Esophagus muscularis mucosa (tissue), 4 donors: ENCODE results near the gene STON2. TPM values are rescaled to one million over a fixed set of nuclear protein-coding genes. Genes with fewer than 3 reads are reported as not detected.

Source experiments
- DNase-seq: peaks from one replicate; pipeline ENCODE4 v3.0.0-alpha.2; 2017; ENCODE audit errors: extremely low spot score
- H3K27ac ChIP-seq, 4 donors: fragments of 200-600 bp; sonication (generic); replicated peaks in 1 of 4; 1 replicate in 3 of 4; 2 replicates in 1 of 4; pipeline ENCODE4 v1.5.1; 2016 to 2019; ENCODE audit warnings: mild to moderate bottlenecking in 1 of 4
- H3K27me3 ChIP-seq, 4 donors: fragments of 200-600 bp; sonication (generic); one replicate each; pipeline versions ENCODE4 v1.5.1 to v1.6.0; 2016 to 2019
- H3K36me3 ChIP-seq, 4 donors: fragments of 200-600 bp; sonication (generic); one replicate each; pipeline ENCODE4 v1.5.1; 2016 to 2019
- H3K4me1 ChIP-seq, 4 donors: fragments of 200-600 bp; sonication (generic); one replicate each; pipeline ENCODE4 v1.5.1; 2016 to 2019
- H3K4me3 ChIP-seq, 4 donors: fragments of 200-600 bp; sonication (generic); 1 replicate in 2 of 4; 2 replicates in 2 of 4; pipeline ENCODE4 v1.5.1; 2016 to 2019; ENCODE audit warnings: mild to moderate bottlenecking in 4 of 4, moderate library complexity in 1 of 4
- H3K9me3 ChIP-seq, 4 donors: fragments of 200-600 bp; sonication (generic); 1 replicate in 3 of 4; 2 replicates in 1 of 4; pipeline ENCODE4 v1.5.1; 2016 to 2019
- EP300 ChIP-seq: sonication (generic); formaldehyde crosslinking; IDR thresholded peaks from one replicate; pipeline ENCODE4 v1.6.1; 2017; ENCODE audit warnings: antibody characterized with exemption
- POLR2A ChIP-seq: fragments of 450-650 bp; IDR thresholded peaks from one replicate; pipeline ENCODE4 v1.6.1; 2017; ENCODE audit warnings: antibody characterized with exemption, moderate library complexity, mild to moderate bottlenecking, low read depth
- POLR2AphosphoS5 ChIP-seq, 2 donors: sonication (generic); formaldehyde crosslinking; IDR thresholded peaks; one replicate each; pipeline ENCODE4 v1.6.1; 2017; ENCODE audit warnings: antibody characterized with exemption in 2 of 2
- WGBS: methylation state at CpG from one replicate; pipeline ENCODE4 v1.1.5; 2018; 5-methylcytosine and 5-hydroxymethylcytosine counted together
- intact Hi-C: fragments of 100-400 bp; cut with DNase I; formaldehyde crosslinking; loops from one replicate; pipeline ENCODE4 v1.15.1; 2023
- total RNA-seq, 4 donors: library from RNA; depleted of rRNA; stranded (reverse); fragments of >200 nt; gene quantifications; one replicate each; pipeline versions ENCODE4 v1.1.0 to v1.2.1, GENCODE V29; 2016
- TF ChIP-seq, protein P1 (sequence below), 3 experiments: fragments of 200-600 bp in 2 of 3; fragments of 450-650 bp in 1 of 3; sonication (generic) in 2 of 3; IDR thresholded peaks; one replicate each; pipeline ENCODE4 v1.5.1; 2017 to 2019; ENCODE audit warnings: antibody characterized with exemption in 3 of 3, mild to moderate bottlenecking in 2 of 3, moderate library complexity in 1 of 3

STON2 gene
- total RNA-seq, 4 donors from 2014 or later: 7.6 to 9.6 (median 8.8) TPM

DNA sequence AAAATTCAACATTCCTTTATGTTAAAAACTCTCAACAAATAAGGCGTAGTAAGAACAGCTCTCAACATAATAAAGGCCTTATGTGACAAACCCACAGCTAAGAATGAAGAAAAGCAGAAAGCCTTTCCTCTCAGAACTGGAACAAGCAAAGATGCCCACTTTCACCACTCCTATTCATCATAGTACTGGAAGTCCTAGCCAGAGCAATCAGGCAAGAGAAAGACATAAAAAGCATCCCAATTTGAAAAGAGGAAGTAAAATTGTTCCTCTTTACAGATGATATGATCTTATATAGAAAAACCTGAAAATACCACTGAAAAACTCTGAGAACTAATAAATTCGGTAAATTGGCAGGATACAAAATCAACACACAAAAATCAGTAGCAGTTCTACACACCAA lies 52.1 kb downstream of the STON2 start:
- DNase-seq: no peak
- Histone ChIP-seq H3K27ac (no peak overlapping the region), H3K27me3 (no peaks in the 10 kb centered on the region), H3K4me3 (no peak overlapping the region), H3K4me1 (peaks cover 0 to 2% (median 0%) of the 10 kb centered on the region in 4 donors), H3K9me3 (no peaks in the 10 kb centered on the region), H3K36me3 (no peaks in the 10 kb centered on the region)
- intact Hi-C loops: no loop called here
- TF ChIP-seq, protein P1, sequence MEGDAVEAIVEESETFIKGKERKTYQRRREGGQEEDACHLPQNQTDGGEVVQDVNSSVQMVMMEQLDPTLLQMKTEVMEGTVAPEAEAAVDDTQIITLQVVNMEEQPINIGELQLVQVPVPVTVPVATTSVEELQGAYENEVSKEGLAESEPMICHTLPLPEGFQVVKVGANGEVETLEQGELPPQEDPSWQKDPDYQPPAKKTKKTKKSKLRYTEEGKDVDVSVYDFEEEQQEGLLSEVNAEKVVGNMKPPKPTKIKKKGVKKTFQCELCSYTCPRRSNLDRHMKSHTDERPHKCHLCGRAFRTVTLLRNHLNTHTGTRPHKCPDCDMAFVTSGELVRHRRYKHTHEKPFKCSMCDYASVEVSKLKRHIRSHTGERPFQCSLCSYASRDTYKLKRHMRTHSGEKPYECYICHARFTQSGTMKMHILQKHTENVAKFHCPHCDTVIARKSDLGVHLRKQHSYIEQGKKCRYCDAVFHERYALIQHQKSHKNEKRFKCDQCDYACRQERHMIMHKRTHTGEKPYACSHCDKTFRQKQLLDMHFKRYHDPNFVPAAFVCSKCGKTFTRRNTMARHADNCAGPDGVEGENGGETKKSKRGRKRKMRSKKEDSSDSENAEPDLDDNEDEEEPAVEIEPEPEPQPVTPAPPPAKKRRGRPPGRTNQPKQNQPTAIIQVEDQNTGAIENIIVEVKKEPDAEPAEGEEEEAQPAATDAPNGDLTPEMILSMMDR (IDR thresholded peaks at IDR 0.05): no peak
- TF ChIP-seq POLR2A (no peak), EP300 (no peak), POLR2AphosphoS5 (IDR thresholded peaks at IDR 0.05) (no peak)
- WGBS: 72% methylated on average over 2 of the region's 2 CpGs

DNA sequence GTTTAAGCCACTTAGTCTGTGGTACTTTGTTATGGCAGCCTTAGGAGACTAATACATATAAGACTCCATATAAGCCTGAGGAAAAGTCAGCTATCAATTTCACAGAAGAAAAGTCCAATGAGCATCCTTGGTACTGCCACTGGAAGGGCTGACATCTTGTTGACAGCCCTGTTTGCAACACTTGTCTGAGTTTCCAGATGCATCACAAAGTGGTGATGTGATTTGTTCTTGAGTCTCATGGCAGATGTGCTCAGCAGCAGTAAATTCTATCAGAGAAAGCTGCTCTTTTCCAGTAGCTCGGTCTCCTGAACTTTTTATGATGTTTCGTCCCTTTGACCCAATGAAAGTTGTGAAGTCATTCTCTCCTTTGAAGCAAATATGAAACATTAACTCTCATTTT lies 54.3 kb downstream of the STON2 start:
- Histone ChIP-seq H3K4me3 (no peak overlapping the region), H3K4me1 (peaks cover 0 to 7% (median 5%) of the 10 kb centered on the region in 4 donors), H3K27me3 (no peaks in the 10 kb centered on the region), H3K9me3 (no peaks in the 10 kb centered on the region), H3K36me3 (no peaks in the 10 kb centered on the region), H3K27ac (no peak overlapping the region)
- DNase-seq: peak; percentile 55
- TF ChIP-seq, protein P1 (IDR thresholded peaks at IDR 0.05): no peak
- TF ChIP-seq POLR2AphosphoS5 (IDR thresholded peaks at IDR 0.05): no peak
- no peak for TF ChIP-seq EP300
- TF ChIP-seq POLR2A: no peak
- intact Hi-C loops: no loop called here
- WGBS: 93% methylated on average over 2 of the region's 2 CpGs

DNA sequence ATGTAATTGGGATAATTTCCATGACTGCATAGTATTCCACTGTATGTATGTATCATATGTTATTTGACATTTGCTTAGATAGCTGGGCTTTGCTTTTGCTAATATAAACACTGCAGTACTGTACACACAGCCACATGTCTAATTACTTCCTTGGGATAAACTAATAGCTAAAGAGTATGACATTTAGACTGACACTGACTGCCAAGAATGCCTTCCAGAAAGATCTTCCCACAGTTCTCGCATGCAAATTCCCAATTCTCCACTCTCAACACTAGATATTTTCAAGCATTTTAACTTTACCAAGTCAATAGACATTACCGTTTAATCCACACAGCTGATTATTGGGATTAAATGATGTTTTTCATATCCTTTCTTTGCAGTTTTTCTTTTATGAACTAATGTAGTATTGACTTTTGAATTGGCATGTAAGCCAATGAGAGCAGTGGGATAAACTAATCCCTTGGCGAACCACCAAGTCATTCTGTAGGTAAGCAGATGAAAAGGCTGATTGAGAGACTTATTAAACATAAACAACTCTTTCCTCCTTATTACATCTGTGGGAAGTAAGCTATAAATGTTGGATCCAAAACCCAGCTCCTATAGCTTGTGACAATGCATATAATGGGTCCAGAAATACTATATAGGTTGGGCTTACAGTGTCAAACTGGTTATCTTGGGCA lies 55.5 kb downstream of the STON2 start:
- Histone ChIP-seq H3K4me1 (peaks cover 0 to 7% (median 5%) of the 10 kb centered on the region in 4 donors), H3K27ac (no peak overlapping the region), H3K4me3 (no peak overlapping the region), H3K27me3 (no peaks in the 10 kb centered on the region), H3K36me3 (no peaks in the 10 kb centered on the region), H3K9me3 (no peaks in the 10 kb centered on the region)
- intact Hi-C loops: no loop called here
- TF ChIP-seq POLR2A (no peak), POLR2AphosphoS5 (IDR thresholded peaks at IDR 0.05) (no peak), EP300 (no peak)
- TF ChIP-seq, protein P1 (IDR thresholded peaks at IDR 0.05): no peak
- DNase-seq: no peak
- 85% methylated on average over 3 of the region's 3 CpGs for WGBS

DNA sequence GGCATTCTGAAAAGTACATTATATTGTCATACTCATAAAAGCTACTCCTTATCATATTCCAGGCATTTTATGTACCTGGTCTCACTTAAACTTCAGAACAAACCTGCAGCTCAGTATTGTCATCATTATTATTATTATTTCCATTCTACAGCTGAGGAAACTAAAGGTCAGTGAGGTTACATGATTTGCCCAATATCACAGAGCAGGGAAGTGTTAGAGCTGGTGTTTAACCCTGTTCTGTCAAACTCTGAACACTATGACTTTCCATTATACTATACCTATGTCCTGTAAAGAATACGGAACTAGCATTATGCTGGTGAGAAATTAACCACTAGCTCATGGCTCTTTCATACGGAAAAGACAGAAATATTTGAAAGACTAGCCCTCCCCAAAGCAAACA lies 56.4 kb downstream of the STON2 start:
- 72% methylated on average over 2 of the region's 2 CpGs for WGBS

DNA sequence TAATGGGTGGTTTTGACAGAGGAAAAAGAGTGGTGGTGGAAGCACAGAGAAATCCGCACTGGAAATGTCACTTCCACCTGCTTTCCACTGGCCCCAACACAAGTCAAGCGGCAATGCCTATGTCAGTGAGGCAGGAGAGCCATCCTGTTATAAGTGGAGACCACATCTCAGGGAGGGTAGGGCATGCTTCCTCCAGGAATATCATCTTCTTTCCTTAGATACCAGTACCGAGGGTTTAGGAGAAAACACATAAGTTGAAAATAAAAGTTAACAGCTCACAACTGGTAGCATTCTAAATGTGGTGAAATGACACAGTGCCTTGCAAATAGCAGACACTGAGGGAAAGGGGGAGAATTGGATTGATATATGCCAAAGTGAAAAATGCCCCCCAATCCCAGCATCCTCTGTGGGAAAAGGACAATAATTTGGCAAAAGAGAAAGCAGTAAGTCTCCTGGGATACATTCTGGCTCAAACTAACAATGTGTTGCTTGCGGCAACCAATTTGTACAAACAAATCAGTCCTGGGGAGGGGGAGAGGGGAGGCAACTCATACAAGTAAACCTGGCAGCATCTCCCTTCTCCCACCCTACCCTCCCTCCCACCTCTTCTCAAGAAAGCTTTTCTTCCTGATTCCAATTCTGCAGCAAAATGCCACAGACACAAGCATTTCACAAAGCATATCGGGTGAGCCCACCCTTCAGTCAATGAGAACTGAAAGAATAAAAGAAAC lies 57.1 kb downstream of the STON2 start:
- 79% methylated on average over 5 of the region's 5 CpGs for WGBS
- Histone ChIP-seq H3K4me1 (peaks cover 0 to 7% (median 5%) of the 10 kb centered on the region in 4 donors), H3K36me3 (no peaks in the 10 kb centered on the region), H3K9me3 (no peaks in the 10 kb centered on the region), H3K4me3 (no peak overlapping the region), H3K27me3 (no peaks in the 10 kb centered on the region), H3K27ac (no peak overlapping the region)
- TF ChIP-seq, protein P1 (IDR thresholded peaks at IDR 0.05): no peak
- TF ChIP-seq POLR2AphosphoS5 (IDR thresholded peaks at IDR 0.05) (no peak), EP300 (no peak), POLR2A (no peak)
- intact Hi-C loops: no loop called here
- DNase-seq: no peak

More for the DNA sequence above, 56.4 kb downstream of the STON2 start:
- Histone ChIP-seq H3K9me3 (no peaks in the 10 kb centered on the region), H3K4me1 (peaks cover 0 to 7% (median 5%) of the 10 kb centered on the region in 4 donors), H3K27me3 (no peaks in the 10 kb centered on the region), H3K27ac (no peak overlapping the region), H3K36me3 (no peaks in the 10 kb centered on the region), H3K4me3 (no peak overlapping the region)
- no peak for DNase-seq
- intact Hi-C loops: no loop called here
- TF ChIP-seq POLR2AphosphoS5 (IDR thresholded peaks at IDR 0.05): no peak
